Trophoblast cell (in vitro differentiated cells and primary cell): ENCODE data around the gene ERF.

Experiments used
- DNase-seq, 2 donors: peaks; one replicate each; pipeline ENCODE4 v3.0.0-alpha.2; 2016
- H2AFZ ChIP-seq: 2 replicates; pipeline ENCODE4 v1.6.1; 2013; ENCODE audit warnings: low read length, moderate library complexity, mild to moderate bottlenecking; ENCODE audit not compliant: insufficient read depth, poor library complexity
- H2AK5ac ChIP-seq: 2 replicates; pipeline ENCODE4 v1.6.1; 2013; ENCODE audit warnings: mild to moderate bottlenecking, low read length
- H2BK120ac ChIP-seq: 2 replicates; pipeline ENCODE4 v1.6.1; 2013; ENCODE audit warnings: low read length, mild to moderate bottlenecking, moderate library complexity; ENCODE audit not compliant: insufficient read depth, poor library complexity
- H2BK12ac ChIP-seq: 2 replicates; pipeline ENCODE4 v1.6.1; 2013; ENCODE audit warnings: mild to moderate bottlenecking, low read length, moderate library complexity
- H2BK5ac ChIP-seq: 2 replicates; pipeline ENCODE4 v1.6.1; 2013; ENCODE audit warnings: low read length, low read depth, moderate library complexity, mild to moderate bottlenecking; ENCODE audit not compliant: poor library complexity
- H3K14ac ChIP-seq: 2 replicates; pipeline ENCODE4 v1.6.1; 2013; ENCODE audit warnings: mild to moderate bottlenecking, low read length
- H3K18ac ChIP-seq: 2 replicates; pipeline ENCODE4 v1.6.1; 2013; ENCODE audit warnings: mild to moderate bottlenecking, low read length
- H3K23ac ChIP-seq: 2 replicates; pipeline ENCODE4 v1.6.1; 2013; ENCODE audit warnings: low read length
- H3K27ac ChIP-seq: 2 replicates; pipeline ENCODE4 v1.5.1; 2013; ENCODE audit warnings: low read depth, mild to moderate bottlenecking, inconsistent platforms, low read length, moderate library complexity
- H3K27me3 ChIP-seq: 2 replicates; pipeline ENCODE4 v1.6.1; 2013; ENCODE audit warnings: inconsistent platforms, mild to moderate bottlenecking, low read length, moderate library complexity; ENCODE audit not compliant: insufficient read depth
- H3K36me3 ChIP-seq, 2 experiments: 1 replicate in 1 of 2; 2 replicates in 1 of 2; pipeline ENCODE4 v1.6.1; 2013; ENCODE audit warnings: low read length in 2 of 2, mild to moderate bottlenecking in 2 of 2, moderate library complexity in 1 of 2; ENCODE audit not compliant: insufficient read depth in 2 of 2, control insufficient read depth in 1 of 2
- H3K4ac ChIP-seq: 2 replicates; pipeline ENCODE4 v1.6.1; 2013; ENCODE audit warnings: low read depth, mild to moderate bottlenecking, low read length, moderate library complexity
- H3K4me1 ChIP-seq, 2 experiments: 1 replicate in 1 of 2; 2 replicates in 1 of 2; pipeline ENCODE4 v1.6.1; 2013; ENCODE audit warnings: low read length in 2 of 2, mild to moderate bottlenecking in 2 of 2, moderate library complexity in 1 of 2; ENCODE audit not compliant: insufficient read depth in 2 of 2, control insufficient read depth in 1 of 2
- H3K4me2 ChIP-seq: 2 replicates; pipeline ENCODE4 v1.6.1; 2013; ENCODE audit warnings: inconsistent platforms, mild to moderate bottlenecking, low read length, moderate library complexity
- H3K4me3 ChIP-seq: 2 replicates; pipeline ENCODE4 v1.5.1; 2013; ENCODE audit warnings: mild to moderate bottlenecking, low read depth, low read length, inconsistent platforms
- H3K79me1 ChIP-seq: one replicate; pipeline ENCODE4 v1.6.1; 2013; ENCODE audit warnings: low read length
- H3K79me2 ChIP-seq: 2 replicates; pipeline ENCODE4 v1.6.1; 2013; ENCODE audit warnings: low read length, mild to moderate bottlenecking; ENCODE audit not compliant: control insufficient read depth, insufficient read depth, poor library complexity
- H3K9ac ChIP-seq: 2 replicates; pipeline ENCODE4 v1.6.1; 2013; ENCODE audit warnings: mild to moderate bottlenecking, low read length
- H3K9me3 ChIP-seq: 2 replicates; pipeline ENCODE4 v1.6.1; 2013; ENCODE audit warnings: low read depth, mild to moderate bottlenecking, control low read depth, inconsistent platforms, low read length; ENCODE audit not compliant: insufficient read depth
- H4K12ac ChIP-seq: 2 replicates; pipeline ENCODE4 v1.6.1; 2013; ENCODE audit warnings: low read depth, mild to moderate bottlenecking, low read length, moderate library complexity
- H4K8ac ChIP-seq: 2 replicates; pipeline ENCODE4 v1.6.1; 2013; ENCODE audit warnings: low read depth, mild to moderate bottlenecking, low read length, moderate library complexity
- H4K91ac ChIP-seq: one replicate; pipeline ENCODE4 v1.6.1; 2013; ENCODE audit warnings: low read depth, mild to moderate bottlenecking, low read length, moderate library complexity
- WGBS: extraction: QIAGEN DNeasy Blood & Tissue Kit; methylation state at CpG from one replicate; pipeline ENCODE4 v1.1.7; 2013; ENCODE audit warnings: missing lambda C conversion rate; ENCODE audit not compliant: insufficient read length, insufficient coverage; ENCODE audit errors: extremely low coverage; 5-methylcytosine and 5-hydroxymethylcytosine counted together

The ERF gene

GRCh38 chr19:42241279-42241678 is 13.6 kb downstream of the ERF start:
- peaks cover 6% of the 10 kb centered on the region for H3K79me2 ChIP-seq
- H4K8ac ChIP-seq: no peak overlapping the region
- peaks cover 17% of the 10 kb centered on the region for H3K79me1 ChIP-seq
- H3K36me3 ChIP-seq: peaks cover 19 to 21% of the 10 kb centered on the region in 2 experiments
- no peak overlapping the region for H3K23ac ChIP-seq
- no peak overlapping the region for H2AK5ac ChIP-seq
- DNase-seq: no peak
- H4K12ac ChIP-seq: no peak overlapping the region
- H3K4me3 ChIP-seq: no peak overlapping the region
- H3K18ac ChIP-seq: no peak overlapping the region
- peak overlapping the region; percentile 84 for H3K4ac ChIP-seq
- no peaks in the 10 kb centered on the region for H3K27me3 ChIP-seq
- H3K27ac ChIP-seq: no peak overlapping the region
- no peaks in the 10 kb centered on the region for H3K9me3 ChIP-seq
- no peak overlapping the region for H2BK120ac ChIP-seq
- no peak overlapping the region for H3K14ac ChIP-seq
- H3K4me1 ChIP-seq: peaks cover 13 to 16% of the 10 kb centered on the region in 2 experiments
- no peak overlapping the region for H2BK12ac ChIP-seq
- no peak overlapping the region for H4K91ac ChIP-seq
- WGBS: no CpG with 5 or more reads among the region's 3 CpGs
- no peak overlapping the region for H2BK5ac ChIP-seq
- peak overlapping the region; percentile 97 for H3K9ac ChIP-seq
- peak overlapping the region; percentile 65 for H3K4me2 ChIP-seq
- no peak overlapping the region for H2AFZ ChIP-seq

DNA sequence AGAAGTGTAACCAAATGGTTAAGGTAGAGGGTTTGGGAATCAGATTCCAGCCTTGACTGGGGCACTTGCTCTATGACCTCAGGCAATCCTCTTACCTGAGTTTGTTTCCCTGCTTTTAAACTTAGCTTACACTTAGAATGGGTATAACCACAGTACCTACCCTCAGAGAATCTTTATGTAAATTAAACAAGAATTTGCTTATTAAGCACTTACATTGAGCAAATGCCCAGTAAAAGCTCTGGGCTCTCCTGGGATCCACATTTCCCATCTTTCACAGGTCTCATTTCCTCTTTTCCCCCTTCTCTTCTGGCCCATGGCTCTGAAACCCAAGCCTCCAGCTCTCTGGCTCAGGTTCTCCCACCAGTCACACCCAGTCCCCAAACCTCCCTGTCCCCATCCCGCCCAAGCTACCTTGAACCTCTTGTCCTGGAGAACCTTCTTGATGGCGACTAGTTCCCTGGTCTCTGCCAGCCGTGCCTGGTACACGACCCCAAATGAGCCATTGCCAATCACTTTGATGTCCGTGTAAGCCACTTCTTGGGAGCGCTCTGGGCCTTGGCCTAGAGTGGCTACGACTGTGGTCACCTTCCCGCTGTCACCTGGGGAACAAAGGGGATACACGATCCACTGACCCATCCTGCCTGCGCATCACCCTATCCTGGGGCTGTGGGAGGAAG is 15.2 kb downstream of the ERF start:
- Histone ChIP-seq H2AK5ac (no peak overlapping the region), H3K36me3 (peaks cover 34% of the 10 kb centered on the region in 2 experiments), H3K4ac (peak overlapping the region; percentile 37), H3K14ac (no peak overlapping the region), H3K27ac (no peak overlapping the region), H2BK5ac (no peak overlapping the region), H2BK120ac (no peak overlapping the region), H2BK12ac (no peak overlapping the region), H4K8ac (no peak overlapping the region), H3K18ac (no peak overlapping the region), H3K27me3 (no peaks in the 10 kb centered on the region), H3K9me3 (no peaks in the 10 kb centered on the region), H4K91ac (no peak overlapping the region), H3K9ac (no peak overlapping the region), H2AFZ (no peak overlapping the region), H3K4me3 (no peak overlapping the region), H4K12ac (no peak overlapping the region), H3K4me1 (peaks cover 8 to 13% of the 10 kb centered on the region in 2 experiments), H3K4me2 (no peak overlapping the region), H3K23ac (no peak overlapping the region), H3K79me1 (peaks cover 15% of the 10 kb centered on the region), H3K79me2 (peaks cover 6% of the 10 kb centered on the region)
- WGBS: no CpG with 5 or more reads among the region's 10 CpGs
- no peak for DNase-seq

GRCh38 chr19:42235181-42235580 is 19.7 kb downstream of the ERF start:
- no peak overlapping the region for H2BK120ac ChIP-seq
- no peak overlapping the region for H2AK5ac ChIP-seq
- H3K23ac ChIP-seq: no peak overlapping the region
- no peak overlapping the region for H3K4me3 ChIP-seq
- no peak overlapping the region for H3K27ac ChIP-seq
- H4K8ac ChIP-seq: no peak overlapping the region
- no peaks in the 10 kb centered on the region for H3K79me1 ChIP-seq
- no peaks in the 10 kb centered on the region for H3K27me3 ChIP-seq
- peaks cover 0 to 4% of the 10 kb centered on the region in 2 experiments for H3K4me1 ChIP-seq
- H4K91ac ChIP-seq: no peak overlapping the region
- peaks cover 2% of the 10 kb centered on the region for H3K9me3 ChIP-seq
- no peak overlapping the region for H2BK5ac ChIP-seq
- no peak overlapping the region for H3K4me2 ChIP-seq
- no peaks in the 10 kb centered on the region for H3K79me2 ChIP-seq
- no peak overlapping the region for H2AFZ ChIP-seq
- no peak overlapping the region for H3K14ac ChIP-seq
- no peak overlapping the region for H3K4ac ChIP-seq
- no peak overlapping the region for H3K9ac ChIP-seq
- H4K12ac ChIP-seq: no peak overlapping the region
- peaks cover 66 to 76% of the 10 kb centered on the region in 2 experiments for H3K36me3 ChIP-seq
- DNase-seq: no peak
- WGBS: no CpG with 5 or more reads among the region's 5 CpGs
- no peak overlapping the region for H2BK12ac ChIP-seq
- H3K18ac ChIP-seq: no peak overlapping the region

DNA sequence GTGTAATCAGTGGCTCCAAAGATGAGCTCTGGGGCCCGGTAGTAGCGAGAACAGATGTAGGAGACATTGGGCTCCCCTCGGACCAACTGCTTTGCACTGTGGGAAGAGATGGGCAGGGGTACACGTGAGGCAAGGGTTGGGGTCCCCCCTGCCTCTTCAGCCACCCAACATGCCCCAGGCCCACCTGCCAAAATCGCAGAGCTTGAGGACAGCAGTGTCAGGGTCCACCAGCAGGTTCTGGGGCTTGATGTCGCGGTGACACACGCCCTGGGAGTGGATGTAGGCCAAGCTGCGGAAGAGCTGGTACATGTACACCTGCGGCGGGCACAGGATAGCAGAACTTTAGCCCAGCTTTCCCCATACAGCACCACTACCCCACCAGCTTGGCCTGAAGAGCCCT is 20.6 kb downstream of the ERF start:
- H4K91ac ChIP-seq: no peak overlapping the region
- peaks cover 2% of the 10 kb centered on the region for H3K9me3 ChIP-seq
- H3K36me3 ChIP-seq: peaks cover 69 to 79% of the 10 kb centered on the region in 2 experiments
- no peak overlapping the region for H3K27ac ChIP-seq
- H3K14ac ChIP-seq: no peak overlapping the region
- no peaks in the 10 kb centered on the region for H3K79me2 ChIP-seq
- H2BK120ac ChIP-seq: no peak overlapping the region
- H2AFZ ChIP-seq: no peak overlapping the region
- H3K79me1 ChIP-seq: no peaks in the 10 kb centered on the region
- H3K4me1 ChIP-seq: no peaks in the 10 kb centered on the region
- no peak overlapping the region for H3K4me2 ChIP-seq
- H2BK12ac ChIP-seq: no peak overlapping the region
- no peak for DNase-seq
- no peak overlapping the region for H3K4me3 ChIP-seq
- H2BK5ac ChIP-seq: no peak overlapping the region
- no peak overlapping the region for H3K23ac ChIP-seq
- no peak overlapping the region for H2AK5ac ChIP-seq
- H3K9ac ChIP-seq: no peak overlapping the region
- no peak overlapping the region for H3K18ac ChIP-seq
- WGBS: no CpG with 5 or more reads among the region's 11 CpGs
- H4K12ac ChIP-seq: no peak overlapping the region
- H3K4ac ChIP-seq: no peak overlapping the region
- H4K8ac ChIP-seq: no peak overlapping the region
- H3K27me3 ChIP-seq: no peaks in the 10 kb centered on the region
